ENCODE results near the gene SEPTIN2.
"Not testable (repeated sequence)": the region's sequence is repeated elsewhere in the genome, so short reads cannot be mapped to it uniquely, and the experiment has no call there.

The SEPTIN2 gene

DNA sequence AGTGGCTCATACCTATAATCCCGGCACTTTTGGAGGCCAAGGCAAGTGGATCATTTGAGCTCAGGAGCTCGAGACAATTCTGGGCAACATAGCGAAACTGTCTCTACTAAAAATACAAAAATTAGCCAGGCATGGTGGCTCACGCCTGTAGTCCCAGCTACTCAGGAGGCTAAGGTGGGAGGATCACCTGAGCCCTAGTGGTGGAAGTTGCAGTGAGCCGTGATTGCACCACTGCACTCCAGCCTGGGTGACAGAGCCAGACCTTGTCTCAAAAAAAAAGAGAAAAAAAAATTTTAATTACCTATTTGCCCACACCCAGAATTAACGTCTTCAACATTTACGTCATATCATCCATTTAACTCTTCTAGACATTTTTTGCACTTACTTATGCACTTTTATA, 69.7 kb downstream of the SEPTIN2 start:
- DNase-seq (ENCODE audit: low spot score), result not testable (repeated sequence)

- DNase-seq (ENCODE audit: low spot score), result no peak
Observed at GRCh38 chr2:241386519-241386918, 70.8 kb downstream of the SEPTIN2 start.

GRCh38 chr2:241389697-241390096, 74.0 kb downstream of the SEPTIN2 start:
- no peak for DNase-seq (ENCODE audit: low spot score)

DNA sequence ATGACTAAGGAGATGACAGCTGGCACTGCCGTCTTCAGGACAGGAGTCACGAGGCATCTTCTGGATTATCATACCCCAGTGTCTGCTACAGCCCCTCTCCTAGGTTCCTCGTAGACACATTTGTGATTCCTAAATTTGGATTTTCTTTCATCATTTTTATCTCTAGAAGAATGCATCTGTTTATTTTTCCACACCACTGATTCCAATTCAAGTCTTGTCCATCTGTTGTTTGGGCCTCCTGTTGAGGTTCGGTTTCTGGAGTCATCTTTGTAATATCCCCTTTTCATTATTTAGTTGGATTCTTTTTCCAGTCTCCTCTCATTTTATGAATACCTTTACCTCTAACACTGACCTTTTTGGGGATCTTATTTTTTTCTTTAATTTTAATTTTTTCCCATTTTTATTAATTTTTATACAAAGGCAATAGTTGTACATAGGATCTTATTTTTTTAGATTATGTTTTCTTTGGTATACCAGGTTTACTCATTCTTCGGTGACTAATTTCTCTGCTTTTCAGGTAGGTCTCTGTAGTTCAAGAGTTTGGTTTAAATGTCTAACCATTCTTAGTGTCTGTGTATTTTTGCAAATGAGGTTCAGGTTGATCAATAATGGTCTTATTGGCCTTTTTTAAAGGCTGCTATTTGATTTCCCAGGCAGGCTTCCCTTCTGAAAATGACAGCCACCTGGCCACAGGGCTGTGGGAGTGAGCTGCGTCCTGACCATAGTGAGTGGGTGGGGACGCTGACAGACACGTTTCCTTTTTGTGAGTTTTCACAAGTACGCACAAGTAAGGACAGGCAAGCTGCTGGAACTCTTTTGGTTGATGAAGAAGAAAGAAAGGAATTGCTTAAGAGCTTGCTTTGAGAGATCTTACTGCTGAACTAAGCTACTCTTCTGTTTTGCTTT, 74.8 kb downstream of the SEPTIN2 start:
- no peak for DNase-seq (ENCODE audit: low spot score)

GRCh38 chr2:241391892-241392665, 76.4 kb downstream of the SEPTIN2 start:
- peak; percentile 48 for DNase-seq (ENCODE audit: low spot score)

DNA sequence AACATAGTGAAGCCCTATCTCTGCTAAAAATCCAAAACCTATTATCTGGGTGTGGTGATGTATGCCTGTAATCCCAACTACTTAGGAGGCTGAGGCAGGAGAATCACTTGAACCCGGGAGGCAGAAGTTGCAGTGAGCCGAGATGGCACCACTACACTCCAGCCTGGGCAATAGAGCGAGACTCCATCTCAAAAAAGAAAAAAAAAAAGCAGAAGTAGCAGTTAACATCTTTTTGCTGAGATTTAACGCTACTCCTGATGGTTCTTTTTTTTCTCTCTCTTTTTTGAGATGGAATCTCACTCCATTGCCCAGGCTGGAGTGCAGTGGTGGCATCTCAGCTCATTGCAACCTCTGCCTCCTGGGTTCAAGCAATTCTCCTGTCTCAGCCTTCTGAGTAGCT, 77.0 kb downstream of the SEPTIN2 start:
- DNase-seq (ENCODE audit: low spot score), result not testable (repeated sequence)

DNA sequence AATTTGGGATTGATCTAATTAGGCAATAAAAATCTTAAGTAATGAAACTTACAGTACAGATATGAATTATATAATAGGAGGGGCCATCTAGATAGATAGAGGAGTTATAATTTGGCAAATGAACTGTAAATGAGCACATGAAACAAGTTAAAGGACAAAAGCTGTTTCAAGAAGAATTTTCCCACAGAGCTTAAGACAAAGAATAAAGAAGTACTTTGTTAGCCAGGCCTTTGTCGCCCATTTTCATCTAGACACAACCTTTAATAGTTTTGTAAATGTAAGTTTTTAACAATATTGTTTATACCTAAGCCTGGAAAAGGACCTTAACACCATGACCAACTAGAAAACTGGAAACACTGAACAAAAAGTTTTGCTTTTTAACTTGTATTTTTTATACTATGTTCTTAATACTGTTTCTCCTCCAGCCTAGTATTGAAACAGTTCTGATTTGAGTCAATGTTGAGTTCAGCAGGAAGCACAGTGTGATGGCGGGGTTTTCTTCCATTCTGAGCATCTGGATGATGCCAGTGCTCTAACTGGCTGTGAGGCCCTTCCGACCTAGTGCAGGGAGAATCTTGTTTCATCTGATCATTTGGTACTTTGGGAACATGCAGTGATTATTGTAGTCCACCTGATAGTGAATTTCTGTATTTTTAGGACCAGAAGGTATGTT, 77.9 kb downstream of the SEPTIN2 start:
- DNase-seq (ENCODE audit: low spot score), result no peak

- DNase-seq (ENCODE audit: low spot score), result not testable (repeated sequence)
Observed at GRCh38 chr2:241396809-241397208, 81.1 kb downstream of the SEPTIN2 start.

- DNase-seq (ENCODE audit: low spot score), result no peak
Observed at GRCh38 chr2:241399941-241400922, 84.5 kb downstream of the SEPTIN2 start.

Data from AG20443 (cell line).